Mesenchymal stem cell (in vitro differentiated cells and primary cell): Measurements from ENCODE around the gene OPRPN.

Source experiments
- DNase-seq: peaks from one replicate; pipeline ENCODE4 v3.0.0-alpha.2; 2013
- H2AFZ ChIP-seq: one replicate; pipeline ENCODE4 v1.6.1; 2013; ENCODE audit warnings: low read depth, mild to moderate bottlenecking, control low read depth, inconsistent platforms, low read length, moderate library complexity
- H2AK5ac ChIP-seq: 2 replicates; pipeline ENCODE4 v1.6.1; 2013; ENCODE audit warnings: low read length, moderate library complexity, mild to moderate bottlenecking, inconsistent platforms; ENCODE audit not compliant: severe bottlenecking
- H2BK120ac ChIP-seq: one replicate; pipeline ENCODE4 v1.6.1; 2013; ENCODE audit warnings: low read depth, mild to moderate bottlenecking, inconsistent platforms, low read length, moderate library complexity
- H2BK12ac ChIP-seq, 2 experiments: one replicate each; pipeline ENCODE4 v1.6.1; 2013; ENCODE audit warnings: inconsistent platforms in 2 of 2, low read length in 2 of 2, mild to moderate bottlenecking in 2 of 2, moderate library complexity in 2 of 2, control low read depth in 1 of 2
- H2BK15ac ChIP-seq: one replicate; pipeline ENCODE4 v1.6.1; 2013; ENCODE audit warnings: mild to moderate bottlenecking, low read depth, inconsistent platforms; ENCODE audit not compliant: poor library complexity, severe bottlenecking
- H2BK5ac ChIP-seq: 2 replicates; pipeline ENCODE4 v1.6.1; 2013; ENCODE audit warnings: low read depth, mild to moderate bottlenecking, low read length, control low read depth, inconsistent platforms; ENCODE audit not compliant: poor library complexity, severe bottlenecking
- H3K14ac ChIP-seq, 2 experiments: one replicate each; pipeline ENCODE4 v1.6.1; 2013; ENCODE audit warnings: inconsistent platforms in 2 of 2, low read length in 2 of 2, control low read depth in 1 of 2, mild to moderate bottlenecking in 1 of 2, moderate library complexity in 1 of 2
- H3K18ac ChIP-seq, 2 experiments: one replicate each; pipeline ENCODE4 v1.6.1; 2013; ENCODE audit warnings: inconsistent platforms in 2 of 2, low read length in 2 of 2, control low read depth in 1 of 2, low read depth in 1 of 2, mild to moderate bottlenecking in 1 of 2
- H3K23ac ChIP-seq, 2 experiments: one replicate each; pipeline ENCODE4 v1.6.1; 2013; ENCODE audit warnings: inconsistent platforms in 2 of 2, low read length in 2 of 2, mild to moderate bottlenecking in 2 of 2, moderate library complexity in 2 of 2, control low read depth in 1 of 2
- H3K27ac ChIP-seq: 2 replicates; pipeline ENCODE4 v1.5.1; 2013; ENCODE audit warnings: mild to moderate bottlenecking, moderate library complexity, low read length, control low read depth, inconsistent platforms; ENCODE audit not compliant: poor library complexity, severe bottlenecking
- H3K27me3 ChIP-seq, 2 experiments: 2 replicates each; pipeline versions ENCODE4 v1.6.1 to v1.7.0; 2013; ENCODE audit warnings: low read length in 2 of 2, mild to moderate bottlenecking in 2 of 2, moderate library complexity in 2 of 2, control low read depth in 1 of 2, inconsistent platforms in 1 of 2; ENCODE audit not compliant: control insufficient read depth in 1 of 2, insufficient read depth in 1 of 2
- H3K36me3 ChIP-seq, 2 experiments: 2 replicates each; pipeline versions ENCODE4 v1.6.1 to v1.7.0; 2013; ENCODE audit warnings: low read length in 2 of 2, control low read depth in 1 of 2, inconsistent platforms in 1 of 2, low read depth in 1 of 2, mild to moderate bottlenecking in 1 of 2; ENCODE audit not compliant: insufficient read depth in 2 of 2, control insufficient read depth in 1 of 2
- H3K4ac ChIP-seq, 2 experiments: one replicate each; pipeline ENCODE4 v1.6.1; 2013; ENCODE audit warnings: inconsistent platforms in 2 of 2, low read length in 2 of 2, mild to moderate bottlenecking in 2 of 2, moderate library complexity in 2 of 2, control low read depth in 1 of 2, low read depth in 1 of 2
- H3K4me1 ChIP-seq: 2 replicates; pipeline ENCODE4 v1.6.1; 2013; ENCODE audit warnings: low read depth, low read length, control low read depth; ENCODE audit not compliant: control insufficient read depth, insufficient read depth
- H3K4me2 ChIP-seq: 2 replicates; pipeline ENCODE4 v1.6.1; 2013; ENCODE audit warnings: low read length, mild to moderate bottlenecking, inconsistent platforms; ENCODE audit not compliant: poor library complexity, severe bottlenecking
- H3K4me3 ChIP-seq, 2 experiments: 2 replicates each; pipeline versions ENCODE4 v1.5.1 to v1.7.0; 2013; ENCODE audit warnings: low read length in 2 of 2, mild to moderate bottlenecking in 2 of 2, control low read depth in 1 of 2, low read depth in 1 of 2; ENCODE audit not compliant: insufficient read depth in 1 of 2
- H3K79me1 ChIP-seq: replicated peaks from 2 replicates; pipeline ENCODE4 v1.6.1; 2013; ENCODE audit warnings: mild to moderate bottlenecking, control low read depth, low read length, inconsistent platforms; ENCODE audit not compliant: poor library complexity, severe bottlenecking
- H3K9ac ChIP-seq: 2 replicates; pipeline ENCODE4 v1.7.0; 2013; ENCODE audit warnings: mild to moderate bottlenecking, low read length, moderate library complexity
- H3K9me3 ChIP-seq: 2 replicates; pipeline ENCODE4 v1.7.0; 2013; ENCODE audit warnings: mild to moderate bottlenecking, low read length; ENCODE audit not compliant: control insufficient read depth
- H4K8ac ChIP-seq: one replicate; pipeline ENCODE4 v1.6.1; 2013; ENCODE audit warnings: inconsistent platforms, mild to moderate bottlenecking, low read length, moderate library complexity
- H4K91ac ChIP-seq: one replicate; pipeline ENCODE4 v1.6.1; 2013; ENCODE audit warnings: mild to moderate bottlenecking, low read length, inconsistent platforms
- WGBS: methylation state at CpG from one replicate; pipeline ENCODE4 v1.1.7; 2013; ENCODE audit warnings: mixed read lengths; 5-methylcytosine and 5-hydroxymethylcytosine counted together

OPRPN gene

DNA sequence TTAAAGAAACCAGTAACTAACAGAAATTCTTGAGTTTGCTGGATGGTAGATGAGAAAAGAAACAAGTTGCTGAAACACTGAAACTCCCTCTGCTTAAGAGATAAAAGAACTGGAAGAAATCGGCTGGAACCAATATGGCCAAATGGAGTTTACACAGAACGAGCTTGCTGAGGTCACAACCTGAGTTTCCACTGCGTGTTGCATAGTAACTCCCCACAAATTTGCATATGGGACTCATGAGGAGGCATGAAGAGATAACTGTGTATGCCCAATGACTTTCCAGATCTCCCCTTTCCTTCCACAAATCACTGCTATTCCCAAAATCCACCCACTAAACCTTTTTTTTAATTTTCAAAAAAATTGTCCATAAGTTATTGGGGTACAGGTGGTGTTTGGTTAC is 25.0 kb upstream of the OPRPN start:
- Histone ChIP-seq H3K36me3 (no peaks in the 10 kb centered on the region), H4K8ac (no peak overlapping the region), H2AK5ac (no peak overlapping the region), H3K4me1 (no peaks in the 10 kb centered on the region), H3K4me2 (no peak overlapping the region), H2BK120ac (no peak overlapping the region), H3K4me3 (no peak overlapping the region), H2BK12ac (no peak overlapping the region), H3K23ac (no peak overlapping the region), H2AFZ (no peak overlapping the region), H2BK15ac (no peak overlapping the region), H3K79me1 (no peaks in the 10 kb centered on the region), H3K9me3 (no peaks in the 10 kb centered on the region), H3K27me3 (no peaks in the 10 kb centered on the region), H3K14ac (no peak overlapping the region), H3K4ac (no peak overlapping the region), H3K9ac (no peak overlapping the region), H4K91ac (no peak overlapping the region), H3K18ac (no peak overlapping the region), H3K27ac (no peak overlapping the region), H2BK5ac (no peak overlapping the region)
- WGBS: 71% methylated on average over 3 of the region's 3 CpGs
- DNase-seq: no peak

DNA sequence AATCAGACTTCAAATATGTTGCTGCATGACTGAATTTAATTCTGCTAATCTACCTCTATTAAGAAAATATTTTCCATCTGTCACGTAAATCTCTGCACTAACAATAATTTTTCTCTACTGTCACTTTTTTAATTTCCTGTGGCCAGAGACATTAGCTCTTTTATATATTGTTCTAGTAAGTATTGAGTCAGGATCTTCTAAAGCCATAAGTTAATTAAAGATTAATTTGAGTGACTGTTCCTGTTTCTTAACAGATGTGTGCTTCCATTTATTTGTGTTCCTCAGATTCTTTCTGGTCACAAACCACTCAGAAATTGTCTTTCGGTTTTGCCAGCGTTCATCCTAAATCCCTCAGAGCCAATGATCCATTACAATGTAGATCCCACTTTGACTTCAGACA is 17.2 kb upstream of the OPRPN start:
- Histone ChIP-seq H3K23ac (no peak overlapping the region), H3K14ac (no peak overlapping the region), H2BK15ac (no peak overlapping the region), H2BK120ac (no peak overlapping the region), H3K9me3 (no peaks in the 10 kb centered on the region), H3K79me1 (no peaks in the 10 kb centered on the region), H4K91ac (no peak overlapping the region), H2BK5ac (no peak overlapping the region), H3K27me3 (no peaks in the 10 kb centered on the region), H2BK12ac (no peak overlapping the region), H3K4me1 (no peaks in the 10 kb centered on the region), H4K8ac (no peak overlapping the region), H3K4ac (no peak overlapping the region), H3K4me2 (no peak overlapping the region), H3K4me3 (no peak overlapping the region), H3K36me3 (no peaks in the 10 kb centered on the region), H2AFZ (no peak overlapping the region), H2AK5ac (no peak overlapping the region), H3K9ac (no peak overlapping the region), H3K18ac (no peak overlapping the region), H3K27ac (no peak overlapping the region)
- DNase-seq: no peak
- WGBS: 75% methylated on average over 1 of the region's 3 CpGs

DNA sequence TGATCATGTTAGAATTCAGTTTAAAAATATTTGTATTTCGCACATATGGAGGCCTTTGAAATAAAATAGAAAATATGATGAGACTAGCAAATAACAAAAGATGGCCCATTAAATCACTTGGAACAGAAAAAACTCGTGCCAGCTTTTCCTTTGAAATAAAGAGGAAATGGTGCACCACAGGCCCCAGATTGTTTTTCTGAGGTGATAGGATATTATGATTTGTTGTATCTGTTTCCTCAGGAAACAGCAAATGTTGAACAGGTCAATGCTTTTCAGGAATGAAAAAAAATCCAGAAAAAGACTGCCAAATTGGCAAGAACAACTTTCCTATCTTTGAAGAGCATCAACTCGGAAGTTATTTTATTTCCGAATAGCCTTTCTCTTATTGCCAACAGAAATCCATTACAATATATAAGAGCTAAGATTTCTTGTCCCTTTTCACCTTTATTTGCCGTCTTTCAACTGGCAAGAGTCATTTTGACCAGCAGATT is 15.0 kb upstream of the OPRPN start, which contains the start of gene SMR3B:
Gene SMR3B (plus strand): TSS at position 441 of the 491 bp plus-strand sequence. CDS start 1,380 bp downstream, outside the sequence.
- no peak within 1 kb of the TSS for H4K91ac ChIP-seq
- 83% methylated on average over 4 of the region's 5 CpGs for WGBS
- no peaks in the 10 kb centered on the region for H3K36me3 ChIP-seq
- no peak for DNase-seq
- H3K23ac ChIP-seq: no peak within 1 kb of the TSS
- no peaks in the 10 kb centered on the region for H3K27me3 ChIP-seq
- H3K4me2 ChIP-seq: no peak within 1 kb of the TSS
- H3K4me1 ChIP-seq: no peaks in the 10 kb centered on the region
- H3K18ac ChIP-seq: no peak within 1 kb of the TSS
- no peak within 1 kb of the TSS for H2BK15ac ChIP-seq
- H2BK120ac ChIP-seq: no peak within 1 kb of the TSS
- no peak within 1 kb of the TSS for H3K4me3 ChIP-seq
- H2BK12ac ChIP-seq: no peak within 1 kb of the TSS
- H3K14ac ChIP-seq: no peak within 1 kb of the TSS
- no peaks in the 10 kb centered on the region for H3K9me3 ChIP-seq
- H2BK5ac ChIP-seq: no peak within 1 kb of the TSS
- H3K79me1 ChIP-seq: no peaks in the 10 kb centered on the region
- no peak within 1 kb of the TSS for H3K9ac ChIP-seq
- no peak within 1 kb of the TSS for H2AK5ac ChIP-seq
- no peak within 1 kb of the TSS for H4K8ac ChIP-seq
- H2AFZ ChIP-seq: no peak within 1 kb of the TSS
- no peak within 1 kb of the TSS for H3K4ac ChIP-seq
- H3K27ac ChIP-seq: no peak within 1 kb of the TSS

DNA sequence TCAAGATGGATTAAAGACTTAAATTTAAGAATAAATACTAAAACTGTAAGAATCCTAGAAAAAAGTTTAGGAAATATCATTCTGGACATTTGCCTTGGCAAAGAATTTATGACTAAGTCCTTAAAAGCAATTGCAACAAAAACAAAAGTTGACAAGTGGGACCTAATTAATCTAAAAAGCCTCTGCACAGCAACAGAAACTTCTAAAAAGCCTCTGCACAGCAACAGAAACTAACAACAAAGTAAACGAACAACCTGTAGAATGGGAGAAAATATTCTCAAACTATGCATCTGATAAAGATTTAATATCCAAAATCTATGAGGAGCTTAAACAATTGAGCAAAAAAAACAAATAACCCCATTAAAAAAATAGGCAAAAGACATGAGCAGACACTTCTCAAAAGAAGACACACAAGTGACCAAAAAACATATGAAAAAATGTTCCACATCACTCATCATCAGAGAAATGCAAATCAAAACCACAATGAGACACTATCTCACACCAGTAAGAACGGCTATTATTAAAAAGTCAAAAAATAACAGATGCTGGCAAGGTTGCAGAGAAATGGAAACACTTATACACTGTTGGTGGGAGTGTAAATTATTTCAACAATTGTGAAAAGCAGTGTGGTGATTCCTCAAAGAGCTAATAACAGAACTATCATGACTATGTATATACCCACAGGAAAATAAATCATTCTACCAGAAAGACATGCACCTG is 5.5 kb upstream of the OPRPN start:
- Histone ChIP-seq H2BK15ac (no peak overlapping the region), H2AK5ac (no peak overlapping the region), H3K14ac (no peak overlapping the region), H3K9me3 (no peaks in the 10 kb centered on the region), H3K23ac (no peak overlapping the region), H4K8ac (no peak overlapping the region), H2BK120ac (no peak overlapping the region), H2BK5ac (no peak overlapping the region), H3K79me1 (no peaks in the 10 kb centered on the region), H2AFZ (no peak overlapping the region), H3K36me3 (no peaks in the 10 kb centered on the region), H3K4ac (no peak overlapping the region), H4K91ac (no peak overlapping the region), H3K4me3 (no peak overlapping the region), H3K9ac (no peak overlapping the region), H3K18ac (no peak overlapping the region), H3K4me2 (no peak overlapping the region), H3K27me3 (no peaks in the 10 kb centered on the region), H2BK12ac (no peak overlapping the region), H3K27ac (no peak overlapping the region), H3K4me1 (no peaks in the 10 kb centered on the region)
- WGBS: no CpG with 5 or more reads among the region's 2 CpGs
- DNase-seq: no peak
